Kidney (tissue), 14 donors: ENCODE results near the gene ZDHHC7. TPM values are rescaled to one million over a fixed set of nuclear protein-coding genes. Genes with fewer than 3 reads are reported as not detected.

Experiments
- DNase-seq, 5 donors: peaks; one replicate each; pipeline ENCODE4 v3.0.0-alpha.2; 2013 to 2020
- FAIRE-seq: peaks from 2 replicates; lab custom pipeline; 2012; peaks lifted over from hg19 to GRCh38; lab: Jason Lieb, UNC
- H3K27ac ChIP-seq, 2 donors: one replicate each; pipeline ENCODE4 v1.7.0; 2013; ENCODE audit warnings: low read depth in 2 of 2, low read length in 2 of 2, inconsistent platforms in 1 of 2
- H3K27me3 ChIP-seq: one replicate; pipeline ENCODE4 v1.7.1; 2013; ENCODE audit warnings: low read length, inconsistent platforms; ENCODE audit not compliant: control insufficient read depth, insufficient read depth
- H3K36me3 ChIP-seq, 3 donors: one replicate each; pipeline versions ENCODE4 v1.7.0 to v1.7.1; 2013; ENCODE audit warnings: low read length in 3 of 3, control low read depth in 1 of 3, inconsistent platforms in 1 of 3; ENCODE audit not compliant: insufficient read depth in 3 of 3, control insufficient read depth in 2 of 3
- H3K4me1 ChIP-seq, 3 donors: one replicate each; pipeline versions ENCODE4 v1.7.0 to v1.7.1; 2013; ENCODE audit warnings: low read length in 3 of 3, inconsistent platforms in 1 of 3, low read depth in 1 of 3; ENCODE audit not compliant: control insufficient read depth in 2 of 3, insufficient read depth in 2 of 3
- H3K4me3 ChIP-seq, 3 donors: one replicate each; pipeline versions ENCODE4 v1.7.0 to v1.8.1; 2013; ENCODE audit warnings: low read length in 3 of 3, control low read depth in 1 of 3, inconsistent platforms in 1 of 3
- H3K9ac ChIP-seq, 3 donors: one replicate each; pipeline versions ENCODE4 v1.7.0 to v1.7.1; 2013; ENCODE audit warnings: low read length in 3 of 3, control low read depth in 1 of 3, inconsistent platforms in 1 of 3
- H3K9me3 ChIP-seq, 3 donors: one replicate each; pipeline versions ENCODE4 v1.7.0 to v1.7.1; 2013; ENCODE audit warnings: low read length in 3 of 3, control low read depth in 1 of 3, inconsistent platforms in 1 of 3; ENCODE audit not compliant: control insufficient read depth in 2 of 3, insufficient read depth in 1 of 3
- intact Hi-C: fragments of 100-400 bp; cut with DNase I; formaldehyde crosslinking; loops from one replicate; pipeline ENCODE4 v1.11.1; 2022
- polyA plus RNA-seq: library from polyadenylated mRNA; stranded (reverse); fragments of 350-450 nt; fragmentation: Illumina TruSeq; extraction: RNeasy Lipid Tissue Mini Kit (QIAGEN cat#74804); gene quantifications from one replicate; pipeline ENCODE4 v1.2.3, GENCODE V29; 2014; ENCODE audit warnings: low read depth, low replicate concordance; ENCODE audit not compliant: insufficient read depth
- total RNA-seq: library from RNA; stranded (reverse); fragmentation: NEBNext Ultra II Directional; extraction: Animal tissue kit (Norgen Biotek cat#: 25700); gene quantifications from one replicate; pipeline ENCODE4 v1.2.1, GENCODE V29; 2021
- TF ChIP-seq, protein P1 (sequence below): IDR thresholded peaks from 3 replicates; pipeline ENCODE4 v1.5.1; 2012; ENCODE audit warnings: mild to moderate bottlenecking, moderate library complexity, borderline replicate concordance; ENCODE audit not compliant: insufficient read depth; ENCODE audit errors: extremely low read depth
- donor health status: control.
- donor health status: control.
- donor health status: control.
- donor health status: control.
- donor health status: control.
- donor health status: DM: yes; HTN: yes; CAD: no.
- donor health status: Normal renal cell carcinoma (clear cell type).

ZDHHC7 gene
- total and polyA plus RNA-seq, 2 donors from 2014 or later: 23.4 to 54.4 TPM

DNA sequence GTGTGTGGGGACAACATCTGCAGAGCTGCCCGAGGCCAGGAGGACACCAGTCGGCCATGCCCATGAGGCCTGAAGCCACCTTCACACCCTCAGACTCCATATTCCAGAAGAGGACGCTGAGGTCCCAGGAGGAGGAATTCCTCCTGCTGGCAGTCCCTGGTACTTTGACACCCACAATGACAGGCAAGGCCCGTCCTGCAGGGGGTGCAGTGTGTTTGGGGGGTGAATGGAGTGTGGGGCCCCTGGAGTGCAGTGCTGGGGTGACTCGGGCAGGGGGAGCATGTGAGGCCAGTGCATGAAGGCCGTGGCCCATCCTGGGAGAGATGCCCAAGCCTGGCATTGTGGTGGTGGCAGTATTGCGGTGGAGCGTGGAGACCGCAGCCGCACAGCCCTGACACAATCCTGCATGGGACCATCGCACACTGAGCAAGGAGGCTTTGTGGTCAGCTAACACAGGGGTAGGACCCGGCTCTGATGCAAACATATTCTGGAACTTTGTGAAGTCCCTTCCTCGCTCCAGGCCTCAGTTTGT is 52.2 kb downstream of the ZDHHC7 start:
- DNase-seq: no peak
- Histone ChIP-seq H3K4me1 (no peaks in the 10 kb centered on the region), H3K9me3 (no peaks in the 10 kb centered on the region), H3K27me3 (no peaks in the 10 kb centered on the region), H3K36me3 (no peaks in the 10 kb centered on the region), H3K27ac (no peak overlapping the region), H3K4me3 (no peak overlapping the region), H3K9ac (no peak overlapping the region)
- FAIRE-seq: no peak
- intact Hi-C loops: no loop called here
- TF ChIP-seq, protein P1, sequence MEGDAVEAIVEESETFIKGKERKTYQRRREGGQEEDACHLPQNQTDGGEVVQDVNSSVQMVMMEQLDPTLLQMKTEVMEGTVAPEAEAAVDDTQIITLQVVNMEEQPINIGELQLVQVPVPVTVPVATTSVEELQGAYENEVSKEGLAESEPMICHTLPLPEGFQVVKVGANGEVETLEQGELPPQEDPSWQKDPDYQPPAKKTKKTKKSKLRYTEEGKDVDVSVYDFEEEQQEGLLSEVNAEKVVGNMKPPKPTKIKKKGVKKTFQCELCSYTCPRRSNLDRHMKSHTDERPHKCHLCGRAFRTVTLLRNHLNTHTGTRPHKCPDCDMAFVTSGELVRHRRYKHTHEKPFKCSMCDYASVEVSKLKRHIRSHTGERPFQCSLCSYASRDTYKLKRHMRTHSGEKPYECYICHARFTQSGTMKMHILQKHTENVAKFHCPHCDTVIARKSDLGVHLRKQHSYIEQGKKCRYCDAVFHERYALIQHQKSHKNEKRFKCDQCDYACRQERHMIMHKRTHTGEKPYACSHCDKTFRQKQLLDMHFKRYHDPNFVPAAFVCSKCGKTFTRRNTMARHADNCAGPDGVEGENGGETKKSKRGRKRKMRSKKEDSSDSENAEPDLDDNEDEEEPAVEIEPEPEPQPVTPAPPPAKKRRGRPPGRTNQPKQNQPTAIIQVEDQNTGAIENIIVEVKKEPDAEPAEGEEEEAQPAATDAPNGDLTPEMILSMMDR: no peak

DNA sequence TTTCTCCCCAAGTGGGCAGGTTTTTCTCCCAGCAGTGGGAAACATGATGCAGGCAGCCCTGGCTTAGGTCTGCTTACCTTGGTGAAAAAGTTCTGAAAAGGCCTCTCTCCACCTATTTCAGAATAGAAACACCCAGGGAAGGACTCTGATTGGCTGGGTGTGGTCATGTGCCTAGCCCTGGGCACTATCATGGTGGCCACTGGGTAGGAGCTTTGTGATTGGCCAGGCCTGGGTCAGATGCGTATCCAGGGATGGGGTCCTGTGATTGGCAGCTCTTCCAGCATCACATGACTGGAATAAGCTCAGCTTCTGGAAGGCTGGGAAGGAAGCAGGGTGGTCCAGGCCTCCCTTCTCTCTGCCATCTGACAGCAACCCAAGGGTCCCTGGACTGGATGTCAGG is 53.5 kb downstream of the ZDHHC7 start:
- no peak overlapping the region for H3K4me3 ChIP-seq
- no peaks in the 10 kb centered on the region for H3K36me3 ChIP-seq
- TF ChIP-seq, protein P1: no peak
- no peak overlapping the region for H3K9ac ChIP-seq
- intact Hi-C loops: no loop called here
- DNase-seq: no peak
- no peak overlapping the region for H3K27ac ChIP-seq
- FAIRE-seq: no peak
- no peaks in the 10 kb centered on the region for H3K27me3 ChIP-seq
- H3K9me3 ChIP-seq: no peaks in the 10 kb centered on the region
- no peaks in the 10 kb centered on the region for H3K4me1 ChIP-seq

- FAIRE-seq: no peak
- Histone ChIP-seq H3K4me3 (no peak overlapping the region), H3K9ac (no peak overlapping the region), H3K27me3 (no peaks in the 10 kb centered on the region), H3K36me3 (no peaks in the 10 kb centered on the region), H3K9me3 (no peaks in the 10 kb centered on the region), H3K4me1 (no peaks in the 10 kb centered on the region), H3K27ac (no peak overlapping the region)
- intact Hi-C loops: no loop called here
- no peak for DNase-seq
- TF ChIP-seq, protein P1: no peak
Observed at GRCh38 chr16:84957192-84957591, 54.1 kb downstream of the ZDHHC7 start.

- Histone ChIP-seq H3K4me1 (peaks cover 0 to 2% (median 0%) of the 10 kb centered on the region in 3 donors), H3K27ac (no peak overlapping the region), H3K36me3 (no peaks in the 10 kb centered on the region), H3K27me3 (no peaks in the 10 kb centered on the region), H3K9ac (no peak overlapping the region), H3K9me3 (no peaks in the 10 kb centered on the region), H3K4me3 (no peak overlapping the region)
- no peak for DNase-seq
- no peak for FAIRE-seq
- TF ChIP-seq, protein P1: no peak
- intact Hi-C loops: no loop called here
Observed at GRCh38 chr16:84955427-84955826, 55.9 kb downstream of the ZDHHC7 start.
